Left renal pelvis (tissue), 4 donors: ENCODE data around the gene ZNF365. TPM values are rescaled to one million over a fixed set of nuclear protein-coding genes. Genes with fewer than 3 reads are reported as not detected.

Experiments used
- DNase-seq, 4 donors: peaks; one replicate each; pipeline ENCODE4 v3.0.0-alpha.2; 2013; ENCODE audit warnings: low read depth in 4 of 4, low spot score in 3 of 4
- polyA plus RNA-seq, 4 donors: library from polyadenylated mRNA; unstranded; fragments of 120-200 nt; gene quantifications; one replicate each; pipeline ENCODE4 v1.2.1, GENCODE V29; 2013; ENCODE audit not compliant: insufficient read length in 4 of 4

ZNF365 gene
- polyA plus RNA-seq, 4 donors = 0.18 to 0.50 (median 0.27) TPM

DNA sequence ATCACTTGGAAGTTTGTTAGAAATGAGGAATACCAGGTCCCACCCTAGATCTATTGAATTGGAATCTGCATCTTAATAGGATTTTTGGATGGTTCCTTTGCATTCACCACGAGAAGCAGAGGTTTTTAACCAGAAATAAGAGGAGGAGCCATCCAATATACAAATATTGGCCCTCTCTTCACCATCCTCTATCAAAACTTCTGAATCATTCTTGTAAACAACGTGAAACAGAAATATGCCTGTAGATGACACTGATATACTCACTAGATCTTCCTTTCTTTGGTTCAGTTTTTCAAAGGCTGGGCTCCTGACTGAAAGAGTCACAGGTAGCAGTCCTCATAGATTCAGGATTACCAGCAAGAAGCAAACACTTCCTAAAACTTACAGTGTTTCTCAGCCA is 39.5 kb downstream of the ZNF365 start:
- DNase-seq = no peak

DNA sequence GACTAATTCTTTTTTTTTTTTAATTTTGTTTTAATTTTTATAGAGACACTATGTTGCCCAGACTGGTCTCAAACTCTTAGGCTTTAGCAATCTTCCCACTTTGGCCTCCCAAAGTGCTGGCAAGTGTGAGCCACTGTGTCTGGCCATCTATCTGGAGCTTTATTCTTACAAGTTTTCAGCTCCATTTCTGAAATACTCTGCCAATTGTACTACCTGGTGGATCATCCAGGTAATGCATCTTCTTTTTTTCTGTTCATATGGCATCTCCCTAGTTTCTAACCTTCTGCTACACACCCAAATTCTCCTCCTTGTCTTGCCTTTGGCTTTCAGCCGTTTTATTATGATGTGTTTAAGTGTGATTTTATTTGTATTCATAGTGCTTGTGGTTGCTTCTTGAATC is 40.2 kb downstream of the ZNF365 start:
- DNase-seq = no peak

DNA sequence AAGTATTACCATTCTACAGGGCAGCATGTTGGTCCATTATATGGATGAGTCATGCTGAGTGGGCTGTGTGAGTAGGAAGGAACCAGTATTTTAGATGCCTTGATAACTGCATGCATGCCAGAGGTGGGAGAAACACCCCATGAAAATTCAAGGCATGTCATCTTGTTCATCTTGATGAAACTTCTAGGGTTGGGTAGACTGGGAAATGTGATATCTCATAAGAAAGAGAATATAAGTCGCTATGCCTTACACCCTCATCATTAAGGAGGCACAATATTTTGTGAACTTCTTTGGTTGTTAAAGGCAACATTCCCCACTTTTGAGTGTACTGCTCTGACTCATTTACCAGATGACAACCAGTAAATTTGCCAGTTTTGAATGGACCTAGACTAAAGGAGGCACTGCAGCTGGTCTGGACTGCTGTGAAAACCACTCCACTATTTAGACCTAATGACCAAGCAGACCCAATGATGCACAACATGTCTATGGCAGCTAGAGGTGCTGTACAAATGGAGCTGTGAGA is 48.0 kb downstream of the ZNF365 start:
- no peak for DNase-seq

DNA sequence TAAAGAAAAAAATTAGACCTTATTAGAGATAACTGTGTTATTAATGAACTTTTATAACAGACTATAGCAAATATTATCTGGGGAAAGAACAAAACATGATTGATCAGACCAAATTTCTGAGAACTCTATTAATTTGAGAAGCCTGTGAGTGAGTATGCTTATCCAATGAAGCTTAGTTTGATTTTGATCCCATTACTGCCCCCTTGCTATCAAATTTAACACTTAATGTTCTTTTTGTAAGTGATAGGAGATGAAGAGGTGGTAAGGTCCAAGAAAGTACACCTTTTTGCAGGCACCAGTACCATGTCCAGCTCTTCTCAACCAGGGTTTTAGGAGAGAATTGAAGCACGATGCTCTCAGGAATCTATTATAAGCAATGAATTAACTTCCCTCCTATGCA is 49.9 kb downstream of the ZNF365 start:
- no peak for DNase-seq

DNA sequence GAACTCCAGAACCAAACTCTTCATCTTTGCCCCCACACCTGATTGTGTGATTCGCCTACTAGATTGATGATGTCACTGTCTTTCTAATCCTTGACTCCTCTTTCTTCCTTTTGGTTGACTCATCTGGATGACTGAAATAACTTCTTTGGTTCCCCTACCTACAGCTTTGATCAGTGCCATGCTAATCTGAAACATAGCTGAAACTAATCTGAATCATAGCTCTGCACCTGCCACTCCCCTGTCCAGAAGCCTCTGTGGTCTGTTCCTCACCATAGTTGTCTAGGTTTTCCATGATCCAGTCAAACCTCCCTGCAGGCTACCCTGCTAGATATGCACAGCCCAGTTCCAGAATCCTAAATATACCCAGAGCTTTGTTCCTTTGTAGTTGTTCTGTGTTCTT is 51.9 kb downstream of the ZNF365 start:
- no peak for DNase-seq

DNA sequence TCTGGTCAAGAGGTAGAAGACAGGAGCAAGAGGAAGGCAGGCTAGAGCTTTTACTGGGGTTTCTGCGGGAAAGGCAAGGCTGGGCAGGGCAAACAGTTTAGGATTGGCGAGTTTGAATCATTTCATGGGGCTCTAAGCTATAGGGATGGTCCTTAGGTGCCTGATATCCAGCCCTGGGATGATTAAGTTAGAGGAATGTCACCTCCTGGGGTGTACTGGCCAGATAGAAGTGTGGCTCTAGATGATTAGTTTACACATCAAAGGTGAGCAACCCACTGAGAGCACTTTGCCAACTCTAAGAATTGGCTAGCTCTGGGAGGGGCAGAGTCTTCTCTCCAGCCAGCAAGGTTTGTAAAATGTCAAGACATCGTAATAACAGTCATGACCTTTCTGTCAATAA is 52.4 kb downstream of the ZNF365 start:
- no peak for DNase-seq

DNA sequence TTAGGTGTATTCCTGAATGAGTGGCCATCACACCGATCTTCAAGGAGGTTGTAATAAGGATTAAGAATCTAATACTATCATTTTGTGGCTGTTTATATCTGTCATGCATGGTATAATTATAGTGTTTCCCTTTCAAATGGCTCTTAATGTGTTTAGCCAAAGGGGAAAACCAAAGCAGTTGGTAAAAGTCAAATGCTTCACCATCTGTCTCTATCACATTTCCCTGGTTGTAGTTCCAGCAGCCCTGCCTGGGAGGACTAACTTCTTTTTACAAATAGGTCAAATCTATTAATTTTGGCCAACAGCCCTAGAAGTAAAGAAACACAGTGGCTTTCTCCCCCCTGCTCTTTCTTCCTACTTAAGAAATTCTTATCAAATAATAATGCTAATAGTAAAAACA is 56.7 kb downstream of the ZNF365 start:
- no peak for DNase-seq

DNA sequence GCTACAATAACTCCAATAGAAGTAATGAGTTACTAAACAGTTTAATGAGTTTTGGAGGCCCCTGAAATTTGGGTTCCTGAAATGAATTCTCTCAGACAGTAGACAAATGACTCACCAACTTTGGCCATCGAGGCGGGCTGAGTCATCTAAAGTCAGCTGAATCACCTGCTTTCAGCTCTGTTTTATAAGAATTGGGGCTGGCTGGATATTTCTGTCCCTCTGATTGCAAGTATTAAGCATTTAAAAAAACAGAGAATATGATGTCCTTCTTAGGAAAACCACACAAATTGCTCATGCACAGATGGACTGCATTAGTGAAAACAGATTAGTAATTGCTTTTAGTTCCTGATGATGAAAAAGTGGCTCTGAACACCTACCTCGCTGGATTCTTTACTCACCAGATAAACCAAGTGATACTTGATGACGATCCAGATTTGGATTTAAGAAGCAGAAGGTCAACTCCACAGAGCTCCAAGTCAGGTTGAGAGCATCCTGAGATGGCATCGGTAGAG is 59.1 kb downstream of the ZNF365 start:
- no peak for DNase-seq

DNA sequence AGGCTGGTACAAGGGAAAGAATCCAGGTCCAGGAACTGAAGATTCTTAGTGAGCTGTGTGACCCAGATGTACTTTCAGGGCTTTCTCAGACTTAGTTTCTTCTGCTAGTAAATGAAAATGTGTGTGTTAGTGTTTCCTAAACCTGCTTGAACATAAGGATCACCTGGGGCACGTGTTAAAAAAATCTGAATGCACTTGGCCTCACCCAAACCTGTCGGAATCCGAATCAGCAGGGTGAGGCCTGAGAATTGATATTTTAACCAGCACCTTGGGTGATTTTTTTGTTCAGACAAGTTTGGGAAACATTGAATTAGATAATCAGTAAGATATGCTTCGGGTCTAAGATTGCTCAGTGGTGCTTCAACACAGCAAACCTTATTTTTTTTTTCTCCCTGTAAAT is 59.7 kb downstream of the ZNF365 start:
- DNase-seq = no peak

DNA sequence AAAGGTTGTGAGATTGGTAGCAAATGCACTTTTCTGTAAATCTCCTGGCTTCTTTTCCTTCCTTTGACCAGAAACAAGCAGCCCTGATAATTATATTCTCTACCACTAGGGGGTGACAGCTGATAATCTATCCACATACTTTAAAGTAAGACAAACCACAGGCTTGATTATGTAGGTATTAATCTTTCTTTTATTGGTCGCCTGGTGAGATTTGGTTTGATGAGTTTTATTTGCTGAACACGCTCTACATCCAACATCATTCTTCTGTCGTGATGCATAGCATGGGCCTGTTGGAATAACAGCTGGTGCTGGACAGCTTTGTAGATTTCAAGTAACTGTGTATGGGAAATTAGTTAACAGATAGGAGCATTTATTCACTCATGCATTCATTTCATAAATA is 63.5 kb downstream of the ZNF365 start:
- peak in 2 of 4 donors; percentile 46 to 51 for DNase-seq

DNA sequence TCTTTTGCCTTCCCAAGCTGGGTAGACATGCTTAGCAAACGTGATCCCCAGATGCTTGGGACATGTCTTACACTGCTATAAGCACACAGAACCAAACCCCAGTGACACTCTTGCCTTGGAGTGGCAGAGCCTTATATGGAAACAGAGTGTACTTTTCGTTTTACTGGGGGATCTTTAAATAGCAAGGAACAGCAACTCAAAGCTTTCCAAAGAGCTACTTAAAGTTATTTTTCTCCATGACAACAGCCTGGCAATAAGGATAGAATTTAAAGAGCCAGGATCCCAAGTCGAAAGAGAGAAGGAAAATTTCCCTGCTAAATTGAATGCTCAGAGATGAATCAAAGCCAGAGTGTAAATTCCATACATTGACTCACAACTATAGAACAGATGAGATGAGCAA is 67.8 kb downstream of the ZNF365 start:
- DNase-seq = no peak

DNA sequence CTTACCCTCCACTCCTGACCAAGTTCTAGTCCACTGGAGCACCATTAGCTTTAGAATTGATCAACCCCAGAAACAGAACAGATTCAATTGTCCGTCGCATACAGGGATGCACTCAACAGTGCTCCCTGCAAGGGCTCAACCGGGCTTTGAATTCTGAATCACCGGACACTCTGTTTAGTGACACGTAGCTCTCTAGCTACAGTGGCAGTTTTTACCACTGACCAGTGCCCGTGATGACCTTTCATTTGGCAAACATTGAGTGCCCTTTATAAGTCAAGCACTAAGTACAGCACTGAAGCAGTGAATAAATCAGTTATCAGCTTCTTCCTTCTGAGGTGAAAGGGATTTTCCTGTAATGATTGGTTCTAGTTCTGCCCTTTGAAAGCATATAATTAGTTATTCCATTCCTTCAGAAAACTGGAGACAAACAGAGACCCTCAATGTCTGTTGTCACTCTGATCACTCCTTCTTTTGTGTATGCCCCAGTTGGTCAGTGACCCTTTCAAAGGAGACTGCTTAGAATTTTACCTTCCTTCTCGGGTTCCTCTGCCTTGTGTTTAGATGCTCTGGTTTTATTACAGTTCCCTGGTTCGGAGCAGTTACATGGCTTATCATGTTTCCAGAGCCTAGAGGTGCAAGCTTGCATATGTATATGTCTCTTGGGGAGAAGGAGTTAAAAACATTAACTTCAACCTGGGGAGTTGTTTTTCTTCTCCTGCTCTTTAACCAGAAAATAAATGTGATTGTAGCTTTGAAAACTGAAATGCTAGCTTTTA is 68.9 kb downstream of the ZNF365 start:
- no peak for DNase-seq

DNA sequence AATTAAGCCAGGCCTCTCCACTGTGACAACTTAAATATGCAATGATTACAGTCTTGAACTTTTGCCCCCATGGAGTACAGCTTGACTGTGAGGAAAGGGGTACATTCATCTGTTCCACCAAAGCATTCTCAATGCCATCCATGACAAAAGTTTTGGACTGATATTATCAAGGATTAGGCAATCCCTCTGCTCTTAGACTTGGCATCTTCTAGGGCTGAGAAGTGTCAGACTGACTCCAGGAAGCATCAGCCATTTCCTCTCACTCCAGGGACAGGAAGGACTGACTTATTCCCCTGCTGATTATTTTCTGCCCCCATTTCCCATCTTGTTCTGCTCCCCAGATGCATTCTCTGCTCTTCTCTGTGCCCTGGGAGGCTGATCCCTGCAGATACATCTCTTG is 69.7 kb downstream of the ZNF365 start:
- no peak for DNase-seq

DNA sequence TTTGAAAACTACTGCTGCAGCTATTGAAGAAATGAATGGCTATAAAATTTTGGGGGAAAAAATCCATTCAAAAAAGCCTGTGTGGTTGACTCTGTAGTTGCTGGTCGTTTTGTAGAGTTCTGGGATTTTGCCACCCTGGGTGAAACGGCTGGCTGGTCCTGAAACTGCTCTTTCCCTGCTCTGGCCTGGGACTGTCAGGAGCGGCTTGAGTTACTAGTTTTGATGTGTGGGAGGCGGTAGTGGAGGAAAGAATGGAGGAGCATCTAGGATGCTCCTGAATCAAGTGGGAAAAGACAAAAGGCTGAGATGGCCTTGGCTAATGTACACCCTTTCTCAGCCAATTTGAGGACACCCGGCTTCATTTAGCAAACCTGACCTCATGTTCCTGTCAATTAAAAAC is 72.5 kb downstream of the ZNF365 start:
- no peak for DNase-seq

DNA sequence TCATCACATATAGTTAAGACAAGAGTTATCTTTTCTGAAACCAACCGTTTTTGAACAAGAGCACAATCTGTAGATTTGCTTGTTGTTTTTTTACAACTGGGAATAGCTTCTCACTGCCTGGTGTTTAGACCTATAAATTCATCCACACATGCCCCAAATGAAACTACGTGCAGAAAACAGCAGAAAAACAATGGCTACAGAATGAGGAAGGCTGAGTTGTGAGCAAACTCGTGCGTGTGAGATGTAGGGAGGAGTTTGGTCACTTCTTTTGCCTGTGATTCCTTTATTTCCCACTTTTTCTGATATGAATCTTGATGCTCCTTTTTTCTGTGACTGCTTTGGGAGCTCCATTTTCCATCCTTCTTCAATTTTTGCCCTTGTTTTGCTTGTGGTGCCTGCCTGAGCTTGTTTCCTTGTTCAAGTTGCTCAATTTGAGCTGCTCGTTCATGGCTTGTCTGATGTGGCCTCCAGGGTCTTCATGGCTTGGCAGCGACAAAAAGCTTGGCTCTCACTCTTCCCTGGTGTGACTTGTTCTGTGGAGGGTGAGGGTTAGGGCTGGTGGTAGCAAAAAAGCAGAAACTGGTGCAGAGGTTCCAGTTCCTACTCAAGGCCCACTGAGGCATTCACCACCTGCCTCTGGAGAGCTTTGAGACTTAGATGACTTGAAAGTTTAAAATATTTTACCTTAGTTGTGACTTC is 76.9 kb downstream of the ZNF365 start:
- DNase-seq = no peak

DNA sequence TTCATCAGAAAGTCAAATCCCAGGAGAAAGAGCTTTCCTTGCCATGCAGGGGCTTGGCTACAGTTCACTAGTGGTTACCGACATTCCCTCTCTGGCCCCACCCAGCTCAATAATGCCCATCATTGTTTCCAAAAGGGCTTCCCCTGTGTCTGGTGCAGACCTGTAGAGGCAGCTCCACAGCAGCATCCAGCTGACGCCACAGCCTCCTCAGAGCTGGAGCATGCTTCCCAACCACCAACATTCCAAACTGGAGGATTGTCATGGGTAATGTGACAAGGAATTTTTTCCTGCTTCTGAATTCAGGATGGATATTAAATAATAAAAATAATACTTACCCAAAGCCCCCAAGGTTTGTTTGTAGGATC is 77.4 kb downstream of the ZNF365 start:
- DNase-seq = no peak

Other genes starting within 250 kb of the ZNF365 start
- gene RTKN2, start 105.5 kb upstream of the ZNF365 start, polyA plus RNA-seq = 10 to 100 TPM in 3 of 4 donors, 1 to 10 TPM in 1; 9.6 to 14.2 (median 12.2) TPM